Body of pancreas (tissue), 4 donors: ENCODE results near the gene NMRK1. TPM values are rescaled to one million over a fixed set of nuclear protein-coding genes. Genes with fewer than 3 reads are reported as not detected.

Experiments used
- ATAC-seq: fragments of 150-250 bp; one replicate; pipeline ENCODE4 v1.9.1; 2016
- DNase-seq, 4 donors: peaks; one replicate each; pipeline ENCODE4 v3.0.0-alpha.2; 2019
- H3K27ac ChIP-seq, 4 donors: fragments of 200-600 bp; sonication (generic); 1 replicate in 3 of 4; 2 replicates in 1 of 4; pipeline versions ENCODE4 v1.5.1 to v1.6.1; 2016 to 2019; ENCODE audit warnings: mild to moderate bottlenecking in 1 of 4, mixed read lengths in 1 of 4, moderate library complexity in 1 of 4
- H3K27me3 ChIP-seq, 2 donors: fragments of 200-600 bp; sonication (generic); one replicate each; pipeline ENCODE4 v1.6.0; 2016; ENCODE audit warnings: mild to moderate bottlenecking in 1 of 2
- H3K36me3 ChIP-seq, 2 donors: fragments of 200-600 bp; sonication (generic); replicated peaks in 1 of 2; 2 replicates each; pipeline ENCODE4 v1.5.1; 2016; ENCODE audit warnings: low read depth in 2 of 2; ENCODE audit not compliant: insufficient read depth in 1 of 2
- H3K4me1 ChIP-seq: fragments of 200-600 bp; sonication (generic); one replicate; pipeline ENCODE4 v1.6.0; 2016
- H3K4me3 ChIP-seq, 2 donors: fragments of 200-600 bp; sonication (generic); 1 replicate in 1 of 2; 2 replicates in 1 of 2; pipeline ENCODE4 v1.5.1; 2016 to 2019
- H3K9me3 ChIP-seq, 3 donors: fragments of 200-600 bp; sonication (generic); 1 replicate in 2 of 3; 2 replicates in 1 of 3; pipeline ENCODE4 v1.5.1; 2016
- CTCF ChIP-seq, 7 experiments: fragments of 450-650 bp in 4 of 7; fragments of 200-600 bp in 3 of 7; sonication (generic) in 3 of 7; IDR thresholded peaks; one replicate each; pipeline ENCODE4 v1.5.1; 2016 to 2019; ENCODE audit warnings: antibody characterized with exemption in 7 of 7
- POLR2A ChIP-seq, 3 donors: fragments of 450-650 bp; IDR thresholded peaks; one replicate each; pipeline ENCODE4 v1.6.1; 2016; ENCODE audit warnings: antibody characterized with exemption in 3 of 3, mild to moderate bottlenecking in 2 of 3
- WGBS, 2 donors: methylation state at CpG; one replicate each; pipeline ENCODE4 v1.1.5; 2017; 5-methylcytosine and 5-hydroxymethylcytosine counted together
- intact Hi-C: fragments of 100-400 bp; cut with DNase I; formaldehyde crosslinking; loops from one replicate; pipeline ENCODE4 v1.15.1; 2023
- total RNA-seq, 2 donors: library from RNA; depleted of rRNA; stranded (reverse); fragments of >200 nt; gene quantifications; one replicate each; pipeline ENCODE4 v1.1.0, GENCODE V29; 2016

NMRK1 gene
- total RNA-seq, 2 donors from 2014 or later: 12.5 to 31.1 TPM

DNA sequence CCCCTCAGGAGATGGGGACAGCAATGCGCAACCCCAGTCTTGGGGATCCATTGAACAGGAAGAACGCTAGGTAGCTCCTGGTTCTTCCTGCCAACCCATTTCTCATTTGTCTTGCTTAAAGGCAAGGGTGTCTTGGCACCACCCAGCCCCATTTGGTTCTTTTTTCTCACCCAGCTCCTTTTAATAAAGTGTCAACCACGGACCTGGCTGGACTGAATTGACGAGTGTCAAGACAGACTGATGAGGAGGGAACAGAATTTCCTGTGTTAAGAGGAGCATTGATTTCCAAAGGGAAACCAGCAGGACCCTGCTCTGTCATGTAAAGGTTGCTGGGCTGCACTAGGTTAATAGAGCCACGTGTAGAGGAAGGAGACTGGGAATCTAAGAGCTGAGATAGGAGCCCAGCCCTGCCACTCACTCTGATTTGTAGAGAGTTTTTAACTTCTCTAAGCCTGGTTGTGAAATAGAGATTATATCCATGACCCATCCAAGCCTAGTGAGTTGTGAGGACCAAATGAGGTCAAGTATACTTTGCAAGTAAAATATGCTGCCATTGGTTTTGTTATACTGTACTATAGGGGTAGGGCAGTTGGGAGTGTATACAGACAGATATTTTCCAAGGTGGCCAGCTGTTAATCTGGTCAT is 34.1 kb upstream of the NMRK1 start:
- no peak for DNase-seq
- no peaks in the 10 kb centered on the region for H3K9me3 ChIP-seq
- H3K4me1 ChIP-seq: no peaks in the 10 kb centered on the region
- TF ChIP-seq CTCF (IDR thresholded peaks at IDR 0.05) (no peak), POLR2A (IDR thresholded peaks at IDR 0.05) (no peak)
- WGBS, 2 donors: 70 to 89% methylated on average over 5 of the region's 5 CpGs
- H3K4me3 ChIP-seq: no peak overlapping the region
- H3K27ac ChIP-seq: no peak overlapping the region
- ATAC-seq: no peak
- intact Hi-C loops: no loop called here
- peaks cover 0 to 2% of the 10 kb centered on the region in 2 donors for H3K36me3 ChIP-seq
- H3K27me3 ChIP-seq: no peaks in the 10 kb centered on the region

DNA sequence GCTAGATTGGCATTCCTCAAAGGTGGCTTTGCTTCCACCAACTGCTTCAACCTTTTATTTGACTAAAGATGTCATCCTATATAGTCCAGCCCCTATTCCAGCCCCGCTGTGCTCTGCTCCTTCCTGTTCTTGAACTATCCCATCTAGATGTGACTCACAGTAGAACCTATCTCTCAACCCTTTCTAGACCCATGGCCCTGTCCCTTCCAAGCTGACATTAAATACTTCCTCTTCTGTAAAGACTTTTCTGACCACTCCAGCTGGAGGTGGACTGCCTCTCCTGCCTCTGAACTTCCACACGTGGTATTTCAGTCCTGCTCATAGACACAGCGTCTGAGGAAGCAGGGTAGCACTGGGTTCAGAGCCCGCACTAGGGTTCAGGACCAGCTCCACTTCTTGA is 32.7 kb upstream of the NMRK1 start:
- DNase-seq (no peak), ATAC-seq (no peak)
- WGBS, 2 donors: 75 to 81% methylated on average over 4 of the region's 4 CpGs
- Histone ChIP-seq H3K36me3 (peaks cover 0 to 2% of the 10 kb centered on the region in 2 donors), H3K9me3 (no peaks in the 10 kb centered on the region), H3K27me3 (no peaks in the 10 kb centered on the region), H3K4me1 (no peaks in the 10 kb centered on the region), H3K4me3 (no peak overlapping the region), H3K27ac (no peak overlapping the region)
- intact Hi-C loops: no loop called here
- TF ChIP-seq POLR2A (IDR thresholded peaks at IDR 0.05) (no peak), CTCF (IDR thresholded peaks at IDR 0.05) (no peak)

- Histone ChIP-seq H3K27me3 (no peaks in the 10 kb centered on the region), H3K27ac (no peak overlapping the region), H3K4me1 (peaks cover 6% of the 10 kb centered on the region), H3K9me3 (no peaks in the 10 kb centered on the region), H3K36me3 (peaks cover 0 to 2% of the 10 kb centered on the region in 2 donors), H3K4me3 (no peak overlapping the region)
- 94 to 96% methylated on average over 1 of the region's 1 CpG for WGBS, 2 donors
- no peak for TF ChIP-seq CTCF (IDR thresholded peaks at IDR 0.05)
- no peak for ATAC-seq
- DNase-seq: no peak
- intact Hi-C loops: no loop called here
Observed at GRCh38 chr9:75117564-75117963, 29.6 kb upstream of the NMRK1 start.

DNA sequence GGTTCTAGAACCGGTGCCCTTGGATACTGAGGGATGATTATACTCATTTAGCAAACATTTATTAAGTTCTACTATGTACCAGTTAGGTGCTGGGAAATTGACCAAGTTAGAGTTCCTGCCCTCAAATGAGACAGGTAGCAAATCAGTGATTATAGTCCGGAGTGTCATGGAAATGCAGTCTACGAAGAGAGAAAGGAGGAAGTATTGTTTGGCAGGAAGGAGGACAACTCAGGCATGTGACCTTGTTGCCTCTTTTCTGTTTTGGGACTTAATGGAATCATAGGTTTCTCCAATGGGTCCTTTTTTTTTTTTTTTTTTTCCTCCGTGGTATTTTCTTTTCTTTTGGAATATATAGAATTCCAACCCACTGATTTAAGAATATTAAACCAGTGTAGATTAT is 28.4 kb upstream of the NMRK1 start:
- DNase-seq: no peak
- intact Hi-C loops: no loop called here
- WGBS, 2 donors: 72 to 80% methylated on average over 4 of the region's 4 CpGs
- Histone ChIP-seq H3K36me3 (peaks cover 0 to 2% of the 10 kb centered on the region in 2 donors), H3K9me3 (no peaks in the 10 kb centered on the region), H3K4me3 (no peak overlapping the region), H3K4me1 (peaks cover 6% of the 10 kb centered on the region), H3K27me3 (no peaks in the 10 kb centered on the region), H3K27ac (no peak overlapping the region)
- ATAC-seq: no peak
- TF ChIP-seq CTCF (IDR thresholded peaks at IDR 0.05) (no peak), POLR2A (IDR thresholded peaks at IDR 0.05) (no peak)

GRCh38 chr9:75112789-75113188 is 24.8 kb upstream of the NMRK1 start:
- WGBS, 2 donors: 29 to 35% methylated on average over 4 of the region's 4 CpGs
- no peak overlapping the region for H3K27ac ChIP-seq
- H3K9me3 ChIP-seq: no peaks in the 10 kb centered on the region
- H3K36me3 ChIP-seq: no peaks in the 10 kb centered on the region
- H3K4me3 ChIP-seq: no peak overlapping the region
- intact Hi-C loops: no loop called here
- H3K4me1 ChIP-seq: peaks cover 6% of the 10 kb centered on the region
- ATAC-seq (no peak), DNase-seq (no peak)
- no peaks in the 10 kb centered on the region for H3K27me3 ChIP-seq
- TF ChIP-seq CTCF (IDR thresholded peaks at IDR 0.05) (no peak), POLR2A (IDR thresholded peaks at IDR 0.05) (no peak)
